HG03342 (cell line): ENCODE measurements around the gene PHTF2.
A peak's percentile ranks its signal among the peaks of the same experiment; 100 is the strongest.
"Not testable (repeated sequence)": the region's sequence is repeated elsewhere in the genome, so short reads cannot be mapped to it uniquely, and the experiment has no call there.

ENCODE experiments used
- ATAC-seq: cut with Tn5 transposase; IDR thresholded peaks from one replicate; pipeline ENCODE4 v1.9.1; 2021; ENCODE audit warnings: mild to moderate bottlenecking, moderate library complexity; ENCODE audit not compliant: unreplicated experiment

PHTF2 gene

GRCh38 chr7:77827999-77828398 is 29.4 kb downstream of the PHTF2 start:
- ATAC-seq, result no peak

GRCh38 chr7:77830649-77831355 is 32.2 kb downstream of the PHTF2 start:
- no peak for ATAC-seq

GRCh38 chr7:77831481-77831880 is 32.9 kb downstream of the PHTF2 start:
- no peak for ATAC-seq

GRCh38 chr7:77831953-77832352 is 33.4 kb downstream of the PHTF2 start:
- ATAC-seq, result no peak

GRCh38 chr7:77833136-77833535 is 34.6 kb downstream of the PHTF2 start:
- no peak for ATAC-seq

- ATAC-seq, result not testable (repeated sequence)
Observed at GRCh38 chr7:77836425-77836824, 37.9 kb downstream of the PHTF2 start.

- no peak for ATAC-seq
Observed at GRCh38 chr7:77837275-77837674, 38.7 kb downstream of the PHTF2 start.

GRCh38 chr7:77837966-77838365 is 39.4 kb downstream of the PHTF2 start:
- ATAC-seq, result no peak

- no peak for ATAC-seq
Observed at GRCh38 chr7:77838929-77839491, 40.4 kb downstream of the PHTF2 start.

- ATAC-seq, result peak; percentile 57
Observed at GRCh38 chr7:77839919-77840318, 41.3 kb downstream of the PHTF2 start.

- no peak for ATAC-seq
Observed at GRCh38 chr7:77843194-77843593, 44.6 kb downstream of the PHTF2 start.

- ATAC-seq, result no peak
Observed at GRCh38 chr7:77846317-77847092, 47.9 kb downstream of the PHTF2 start.

GRCh38 chr7:77855371-77856083 is 57.0 kb downstream of the PHTF2 start:
- ATAC-seq, result no peak

GRCh38 chr7:77858278-77858677 is 59.7 kb downstream of the PHTF2 start:
- peak; percentile 49 for ATAC-seq

GRCh38 chr7:77859343-77859742 is 60.8 kb downstream of the PHTF2 start:
- no peak for ATAC-seq

GRCh38 chr7:77862691-77863090 is 64.1 kb downstream of the PHTF2 start:
- no peak for ATAC-seq

- no peak for ATAC-seq
Observed at GRCh38 chr7:77863860-77864259, 65.3 kb downstream of the PHTF2 start.

GRCh38 chr7:77866370-77866769 is 67.8 kb downstream of the PHTF2 start:
- no peak for ATAC-seq

GRCh38 chr7:77866786-77867536 is 68.4 kb downstream of the PHTF2 start:
- ATAC-seq, result no peak

- ATAC-seq, result no peak
Observed at GRCh38 chr7:77867537-77867865, 68.9 kb downstream of the PHTF2 start.

GRCh38 chr7:77872256-77872655 is 73.7 kb downstream of the PHTF2 start:
- not testable (repeated sequence) for ATAC-seq
